PC-3 (cell line): Measurements from ENCODE around the gene ZPBP. TPM values are rescaled to one million over a fixed set of nuclear protein-coding genes. Genes with fewer than 3 reads are reported as not detected.

ENCODE experiments used
- ATAC-seq: fragments of 200-7000 bp; cut with Tn5 transposase; 2 replicates; pipeline ENCODE4 v1.9.1; 2020; ENCODE audit warnings: mild to moderate bottlenecking, moderate library complexity
- BruUV-seq: library from RNA; stranded (reverse); fragments of 400-500 nt; replicated peaks from 2 replicates; lab custom pipeline; 2021; lab: Mats Ljungman, UMichigan
- CTCF ChIA-PET: fragments of 300-600 bp; sonication (Branson Sonifier 250); formaldehyde crosslinking; loops from one replicate; lab custom pipeline; 2022; ENCODE audit warnings: antibody characterized with exemption; lab: Charles Lee
- POLR2A ChIA-PET: fragments of 300-600 bp; sonication (Branson Sonifier 250); formaldehyde crosslinking; loops from one replicate; lab custom pipeline; 2022; ENCODE audit warnings: antibody characterized with exemption; ENCODE audit not compliant: unreplicated experiment; lab: Charles Lee
- DNase-seq: peaks from one replicate; pipeline ENCODE4 v3.0.0-alpha.2; 2015
- H2AFZ ChIP-seq: fragments of 300-600 bp; sonication (generic); 2 replicates; pipeline ENCODE4 v1.6.0; 2016; ENCODE audit warnings: antibody characterized with exemption, low read length
- H3F3A ChIP-seq: fragments of 300-600 bp; sonication (generic); one replicate; pipeline ENCODE4 v1.6.0; 2017; ENCODE audit warnings: antibody characterized with exemption, low read length, control low read depth, mild to moderate bottlenecking; ENCODE audit not compliant: unreplicated experiment
- H3K27ac ChIP-seq: fragments of 300-600 bp; sonication (generic); 2 replicates; pipeline ENCODE4 v1.5.1; 2016; ENCODE audit warnings: mild to moderate bottlenecking, low read length
- H3K27me3 ChIP-seq: fragments of 300-600 bp; sonication (generic); 2 replicates; pipeline ENCODE4 v1.6.1; 2016; ENCODE audit warnings: low read length, mixed read lengths
- H3K36me3 ChIP-seq: fragments of 300-600 bp; sonication (generic); 2 replicates; pipeline ENCODE4 v1.6.1; 2016; ENCODE audit warnings: low read depth, mixed run types, low read length, mixed read lengths
- H3K4me1 ChIP-seq: fragments of 300-600 bp; sonication (generic); 2 replicates; pipeline ENCODE4 v1.5.1; 2016; ENCODE audit warnings: low read length; ENCODE audit not compliant: insufficient read depth
- H3K4me2 ChIP-seq: fragments of 300-600 bp; sonication (generic); 2 replicates; pipeline ENCODE4 v1.6.0; 2016; ENCODE audit warnings: low read length
- H3K4me3 ChIP-seq: fragments of 300-600 bp; sonication (generic); 2 replicates; pipeline ENCODE4 v1.5.1; 2016; ENCODE audit warnings: mild to moderate bottlenecking, low read length, mixed read lengths
- H3K79me2 ChIP-seq: fragments of 300-600 bp; sonication (generic); 2 replicates; pipeline ENCODE4 v1.6.1; 2017; ENCODE audit warnings: low read length, mixed read lengths
- H3K9ac ChIP-seq: fragments of 300-600 bp; sonication (generic); 2 replicates; pipeline ENCODE4 v1.6.0; 2016; ENCODE audit warnings: mild to moderate bottlenecking, low read length
- H3K9me2 ChIP-seq: fragments of 300-600 bp; sonication (generic); replicated peaks from 2 replicates; pipeline ENCODE4 v1.6.1; 2016; ENCODE audit warnings: mixed run types, low read length, mixed read lengths
- H3K9me3 ChIP-seq: fragments of 300-600 bp; sonication (generic); 2 replicates; pipeline ENCODE4 v1.6.1; 2016; ENCODE audit warnings: low read length, mixed read lengths
- H4K20me1 ChIP-seq: fragments of 300-600 bp; sonication (generic); 2 replicates; pipeline ENCODE4 v1.6.1; 2016; ENCODE audit warnings: low read length, mixed read lengths
- EZH2 ChIP-seq: fragments of 300-600 bp; sonication (generic); IDR thresholded peaks from one replicate; pipeline ENCODE4 v1.6.1; 2017; ENCODE audit warnings: antibody characterized with exemption, mild to moderate bottlenecking, low read length; ENCODE audit not compliant: unreplicated experiment
- EZH2phosphoT487 ChIP-seq: fragments of 300-600 bp; sonication (generic); IDR thresholded peaks from 2 replicates; pipeline ENCODE4 v1.6.1; 2018; ENCODE audit warnings: mild to moderate bottlenecking, antibody characterized with exemption, low read length, borderline replicate concordance
- intact Hi-C: fragments of 100-400 bp; cut with micrococcal nuclease; formaldehyde crosslinking; loops from 2 replicates; pipeline ENCODE4 v1.9.0; 2023
- total RNA-seq: library from RNA; depleted of rRNA; stranded (reverse); fragments of >200 nt; gene quantifications from 2 replicates; pipeline ENCODE4 v1.2.3, GENCODE V29; 2014
- TF ChIP-seq, protein P1 (sequence below): fragments of 300-600 bp; sonication (generic); conservative IDR thresholded peaks from 2 replicates; pipeline ENCODE4 v1.5.1; 2017; ENCODE audit warnings: antibody characterized with exemption, low read depth, mild to moderate bottlenecking, low read length

ZPBP gene
- total RNA-seq, 1 experiment from 2014 or later: not detected

DNA sequence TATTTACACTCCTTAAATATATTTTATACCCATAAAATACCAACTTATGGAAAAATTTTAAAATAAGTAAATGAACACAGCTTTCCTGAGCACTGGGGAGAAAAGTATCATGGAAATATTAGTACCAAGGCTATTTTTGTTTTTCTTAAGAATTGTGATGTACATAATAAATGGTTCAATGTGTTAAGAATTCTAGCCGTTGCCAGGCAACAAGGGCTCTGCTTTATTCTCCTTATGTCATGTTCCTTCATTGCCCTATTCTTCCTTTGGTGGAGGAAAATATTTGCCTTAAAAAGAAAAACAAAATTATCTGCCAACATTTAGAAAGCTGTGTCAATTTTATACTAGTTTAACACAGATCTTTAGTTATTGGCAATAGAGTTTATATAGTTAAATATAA lies 2.6 kb upstream of the ZPBP start:
- CTCF ChIA-PET: interaction anchor here (0.7 kb wide), 1 partner anchor 299 kb away, joined by 4 read pairs; no protein-coding TSS in a partner anchor

DNA sequence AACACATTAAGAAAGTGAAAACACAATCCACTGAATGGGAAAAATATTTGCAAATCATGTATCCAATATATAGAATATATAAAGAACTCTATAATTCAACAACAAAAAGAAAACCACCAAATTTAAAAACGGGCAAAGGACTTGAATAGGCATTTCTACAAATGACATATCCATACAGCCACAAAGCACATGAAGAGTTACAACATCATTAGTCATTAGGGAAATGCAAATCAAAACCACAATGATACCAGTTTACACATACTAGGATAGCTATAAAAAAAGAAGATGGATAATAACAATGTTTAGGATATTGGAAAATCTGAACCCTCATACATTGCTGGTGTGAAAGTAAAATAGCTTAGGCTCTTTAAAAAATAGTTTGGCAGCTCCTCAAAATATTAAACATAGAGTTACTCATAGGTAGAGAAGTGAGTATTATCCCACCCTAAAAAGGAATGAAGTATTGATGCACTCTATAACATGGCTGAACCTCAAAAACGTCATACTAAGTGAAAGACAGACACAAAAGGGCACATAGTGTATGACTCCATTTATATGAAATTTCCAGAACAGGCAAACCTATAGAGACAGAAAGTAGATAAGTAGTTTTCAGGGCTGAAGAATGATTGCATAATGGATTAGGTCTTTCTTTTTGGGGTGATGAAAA lies 4.5 kb downstream of the ZPBP start:
- POLR2A ChIA-PET: no interaction called here
- TF ChIP-seq, protein P1, sequence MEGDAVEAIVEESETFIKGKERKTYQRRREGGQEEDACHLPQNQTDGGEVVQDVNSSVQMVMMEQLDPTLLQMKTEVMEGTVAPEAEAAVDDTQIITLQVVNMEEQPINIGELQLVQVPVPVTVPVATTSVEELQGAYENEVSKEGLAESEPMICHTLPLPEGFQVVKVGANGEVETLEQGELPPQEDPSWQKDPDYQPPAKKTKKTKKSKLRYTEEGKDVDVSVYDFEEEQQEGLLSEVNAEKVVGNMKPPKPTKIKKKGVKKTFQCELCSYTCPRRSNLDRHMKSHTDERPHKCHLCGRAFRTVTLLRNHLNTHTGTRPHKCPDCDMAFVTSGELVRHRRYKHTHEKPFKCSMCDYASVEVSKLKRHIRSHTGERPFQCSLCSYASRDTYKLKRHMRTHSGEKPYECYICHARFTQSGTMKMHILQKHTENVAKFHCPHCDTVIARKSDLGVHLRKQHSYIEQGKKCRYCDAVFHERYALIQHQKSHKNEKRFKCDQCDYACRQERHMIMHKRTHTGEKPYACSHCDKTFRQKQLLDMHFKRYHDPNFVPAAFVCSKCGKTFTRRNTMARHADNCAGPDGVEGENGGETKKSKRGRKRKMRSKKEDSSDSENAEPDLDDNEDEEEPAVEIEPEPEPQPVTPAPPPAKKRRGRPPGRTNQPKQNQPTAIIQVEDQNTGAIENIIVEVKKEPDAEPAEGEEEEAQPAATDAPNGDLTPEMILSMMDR: no peak
- TF ChIP-seq EZH2: no peak
- TF ChIP-seq EZH2phosphoT487: no peak
- BruUV-seq: no TSS peak

More for the DNA sequence above, 2.6 kb upstream of the ZPBP start:
- no peak for ATAC-seq
- Histone ChIP-seq H3K9ac (no peak overlapping the region), H3K36me3 (no peaks in the 10 kb centered on the region), H2AFZ (no peak overlapping the region), H3K27me3 (peaks cover 38% of the 10 kb centered on the region), H3K79me2 (no peaks in the 10 kb centered on the region), H3K9me3 (no peaks in the 10 kb centered on the region), H3K27ac (no peak overlapping the region), H3K9me2 (no peaks in the 10 kb centered on the region), H3K4me1 (no peaks in the 10 kb centered on the region), H3F3A (no peaks in the 10 kb centered on the region), H4K20me1 (no peaks in the 10 kb centered on the region), H3K4me3 (no peak overlapping the region), H3K4me2 (no peak overlapping the region)
- DNase-seq: no peak
- POLR2A ChIA-PET: no interaction called here
- intact Hi-C loops: no loop called here
- TF ChIP-seq EZH2phosphoT487 (no peak), EZH2 (no peak)
- TF ChIP-seq, protein P1: no peak
- no TSS peak for BruUV-seq

DNA sequence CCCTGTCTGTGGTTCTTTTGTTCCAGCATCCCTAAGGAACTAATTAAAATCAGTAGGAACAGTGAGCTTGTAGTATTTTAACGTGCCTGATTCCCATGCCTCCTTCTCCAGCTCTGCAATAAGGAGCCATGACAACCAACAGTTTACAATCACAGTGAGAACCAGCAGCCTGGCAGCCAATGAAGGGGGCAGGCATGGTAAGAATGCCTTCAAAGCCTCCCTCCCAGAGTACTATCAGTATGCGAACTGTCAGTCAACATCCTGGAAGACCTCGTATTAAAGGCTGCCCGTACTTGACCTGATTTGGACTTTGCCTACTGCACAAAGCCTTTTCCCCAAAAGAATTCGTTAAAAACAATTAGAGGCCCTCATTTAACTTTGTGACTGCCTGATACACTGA lies 7.7 kb downstream of the ZPBP start:
- Histone ChIP-seq H3K4me3 (no peak overlapping the region), H3K4me1 (no peaks in the 10 kb centered on the region), H3K9me2 (no peaks in the 10 kb centered on the region), H3K27me3 (peaks cover 29% of the 10 kb centered on the region), H3K36me3 (no peaks in the 10 kb centered on the region), H4K20me1 (no peaks in the 10 kb centered on the region), H2AFZ (no peak overlapping the region), H3K9me3 (no peaks in the 10 kb centered on the region), H3K27ac (no peak overlapping the region), H3K4me2 (no peak overlapping the region), H3K79me2 (no peaks in the 10 kb centered on the region), H3F3A (no peaks in the 10 kb centered on the region), H3K9ac (no peak overlapping the region)
- intact Hi-C loops: no loop called here
- TF ChIP-seq EZH2phosphoT487: no peak
- no peak for TF ChIP-seq EZH2
- TF ChIP-seq, protein P1: no peak
- POLR2A ChIA-PET: no interaction called here
- CTCF ChIA-PET: no interaction called here
- ATAC-seq (no peak), DNase-seq (no peak)
- BruUV-seq: no TSS peak

More for the DNA sequence above, 4.5 kb downstream of the ZPBP start:
- H3K4me3 ChIP-seq: no peak overlapping the region
- no peak overlapping the region for H3K9ac ChIP-seq
- no peaks in the 10 kb centered on the region for H3K4me1 ChIP-seq
- CTCF ChIA-PET: no interaction called here
- no peaks in the 10 kb centered on the region for H3F3A ChIP-seq
- no peak overlapping the region for H2AFZ ChIP-seq
- H3K9me3 ChIP-seq: no peaks in the 10 kb centered on the region
- ATAC-seq (0 out of 2 replicates have a peak, but pooled peaks have one; percentile 24), DNase-seq (peak; percentile 12)
- no peaks in the 10 kb centered on the region for H4K20me1 ChIP-seq
- no peaks in the 10 kb centered on the region for H3K9me2 ChIP-seq
- intact Hi-C loops: no loop called here
- H3K4me2 ChIP-seq: no peak overlapping the region
- no peaks in the 10 kb centered on the region for H3K36me3 ChIP-seq
- H3K27ac ChIP-seq: no peak overlapping the region
- no peaks in the 10 kb centered on the region for H3K79me2 ChIP-seq
- H3K27me3 ChIP-seq: peaks cover 21% of the 10 kb centered on the region
